Heart left ventricle (tissue), 16 donors: ENCODE measurements around the gene SLC35A1. TPM values are rescaled to one million over a fixed set of nuclear protein-coding genes. Genes with fewer than 3 reads are reported as not detected.
A peak's percentile ranks its signal among the peaks of the same experiment; 100 is the strongest.

Source experiments
- ATAC-seq, 4 donors: fragments of 200-7000 bp; cut with Tn5 transposase; one replicate each; pipeline ENCODE4 v1.9.1; 2020 to 2022; ENCODE audit warnings: moderate library complexity in 4 of 4, mild to moderate bottlenecking in 3 of 4, moderate number of reproducible peaks in 1 of 4
- DNase-seq, 5 donors: peaks; one replicate each; pipeline ENCODE4 v3.0.0-alpha.2; 2020
- H3K27ac ChIP-seq, 12 donors: fragments of 200-600 bp; sonication (generic) in 4 of 12; one replicate each; pipeline versions ENCODE4 v1.5.0 to v1.8.0; 2016 to 2022; ENCODE audit warnings: mild to moderate bottlenecking in 2 of 12
- H3K27me3 ChIP-seq, 9 donors: fragments of 200-600 bp; sonication (generic) in 2 of 9; one replicate each; pipeline versions ENCODE4 v1.5.1 to v1.8.0; 2016 to 2022; ENCODE audit warnings: mild to moderate bottlenecking in 3 of 9
- H3K36me3 ChIP-seq, 9 donors: fragments of 200-600 bp; sonication (generic) in 2 of 9; one replicate each; pipeline versions ENCODE4 v1.5.0 to v1.8.0; 2018 to 2022; ENCODE audit warnings: mild to moderate bottlenecking in 2 of 9
- H3K4me1 ChIP-seq, 12 donors: fragments of 200-600 bp; sonication (generic) in 4 of 12; one replicate each; pipeline versions ENCODE4 v1.5.0 to v1.8.0; 2016 to 2022; ENCODE audit warnings: mild to moderate bottlenecking in 3 of 12
- H3K4me3 ChIP-seq, 12 donors: fragments of 200-600 bp; sonication (generic) in 4 of 12; one replicate each; pipeline versions ENCODE4 v1.5.0 to v1.8.0; 2017 to 2022; ENCODE audit warnings: mild to moderate bottlenecking in 9 of 12, moderate library complexity in 4 of 12
- H3K9me3 ChIP-seq, 12 donors: fragments of 200-600 bp; sonication (generic) in 4 of 12; one replicate each; pipeline versions ENCODE4 v1.5.0 to v1.8.0; 2016 to 2022; ENCODE audit warnings: mild to moderate bottlenecking in 1 of 12
- CTCF ChIP-seq, 12 donors: fragments of 200-600 bp; sonication (generic) in 4 of 12; IDR thresholded peaks; one replicate each; pipeline versions ENCODE4 v1.5.0 to v1.8.0; 2018 to 2022; ENCODE audit warnings: antibody characterized with exemption in 12 of 12, mild to moderate bottlenecking in 5 of 12
- POLR2A ChIP-seq, 2 donors: fragments of 450-650 bp; IDR thresholded peaks; one replicate each; pipeline ENCODE4 v1.6.1; 2017; ENCODE audit warnings: antibody characterized with exemption in 2 of 2, mild to moderate bottlenecking in 2 of 2, moderate library complexity in 2 of 2
- WGBS, 4 donors: extraction: QIAGEN DNeasy Blood & Tissue Kit in 2 of 4; methylation state at CpG; one replicate each; pipeline versions ENCODE4 v1.1.5 to v1.1.7; 2013 to 2018; 5-methylcytosine and 5-hydroxymethylcytosine counted together
- intact Hi-C, 10 donors: fragments of 100-400 bp; cut with DNase I; formaldehyde crosslinking; loops; one replicate each; pipeline versions ENCODE4 v1.11.1 to v1.14.2; 2022
- polyA plus RNA-seq, 2 donors: library from polyadenylated mRNA; stranded (reverse); fragments of 200-250 nt; gene quantifications; one replicate each; pipeline ENCODE4 v1.2.3, GENCODE V29; 2013
- total RNA-seq, 9 donors: library from RNA; depleted of rRNA in 2 of 9; stranded (reverse); fragments of >200 nt in 2 of 9; fragmentation: NEBNext Ultra II Directional in 3 of 9; extraction: Animal tissue kit (Norgen Biotek cat#: 25700) in 3 of 9; gene quantifications; one replicate each; pipeline versions ENCODE4 v1.1.0 to v1.2.4, GENCODE V29; 2016 to 2023
- donor health status: ischemic (EF 13 %, LVEDD 7.1; RV severe dilation, severe dysfunction).
- donor health status: healthy with polysubstance abuse.
- donor health status: DM: no; HTN: yes; CAD: no.
- donor health status: DM: no; HTN: no; CAD: no.
- donor health status: ischemic (EF 25% LVEDD 6.9; RV normal size, moderate dysfunction).
- donor health status: ischemic (EF 25% LVEDD 5.7; RV mildly dilated, moderate dysfunction).
- donor health status: healthy.
- donor health status: DM: yes; HTN: yes; CAD: no.
- donor health status: ischemic (EF 35%, LVEDD 5.7; RV mildly dilated, moderate dysfunction).
- donor health status: nonischemic (EF 11% LVEDD 7.7; RV severe dilation, severe dysfunction).
- donor health status: DM: yes; HTN: yes; CAD: no.
- donor health status: PGD.
- donor health status: ischemic (EF 29% LVEDD 5.4; RV normal size, mild dysfunction).
- donor health status: nonischemic (EF 23%, LVEDD 6.1; RV moderate dilation, normal function).

SLC35A1 gene
- total and polyA plus RNA-seq, 11 donors = 6.3 to 13.9 (median 9.8) TPM

GRCh38 chr6:87494761-87495422 lies 22.1 kb downstream of the SLC35A1 start:
- no peaks in the 10 kb centered on the region for H3K27me3 ChIP-seq
- 98 to 100% (median 98%) methylated on average over 8 of the region's 8 CpGs for WGBS, 4 donors
- H3K4me3 ChIP-seq = no peak overlapping the region
- no peaks in the 10 kb centered on the region for H3K9me3 ChIP-seq
- ATAC-seq = no peak
- no peak overlapping the region for H3K27ac ChIP-seq
- TF ChIP-seq CTCF (IDR thresholded peaks at IDR 0.05) (no peak), POLR2A (IDR thresholded peaks at IDR 0.05) (no peak)
- H3K4me1 ChIP-seq = peaks cover 0 to 6% (median 0%) of the 10 kb centered on the region in 12 donors
- peaks cover 0 to 36% (median 22%) of the 10 kb centered on the region in 9 donors for H3K36me3 ChIP-seq
- intact Hi-C loops = no loop called here
- DNase-seq = no peak

GRCh38 chr6:87498048-87498447 lies 25.3 kb downstream of the SLC35A1 start:
- no peaks in the 10 kb centered on the region for H3K27me3 ChIP-seq
- peaks cover 0 to 6% (median 0%) of the 10 kb centered on the region in 12 donors for H3K4me1 ChIP-seq
- intact Hi-C loops = no loop called here
- ATAC-seq (no peak), DNase-seq (no peak)
- H3K4me3 ChIP-seq = no peak overlapping the region
- peaks cover 0 to 45% (median 32%) of the 10 kb centered on the region in 9 donors for H3K36me3 ChIP-seq
- no peaks in the 10 kb centered on the region for H3K9me3 ChIP-seq
- no peak overlapping the region for H3K27ac ChIP-seq
- TF ChIP-seq CTCF (IDR thresholded peaks at IDR 0.05) (no peak), POLR2A (IDR thresholded peaks at IDR 0.05) (no peak)

- no peak overlapping the region for H3K4me3 ChIP-seq
- no peak overlapping the region for H3K27ac ChIP-seq
- ATAC-seq (no peak), DNase-seq (no peak)
- no peaks in the 10 kb centered on the region for H3K27me3 ChIP-seq
- 85 to 94% (median 89%) methylated on average over 6 of the region's 6 CpGs for WGBS, 4 donors
- peaks cover 0 to 67% (median 47%) of the 10 kb centered on the region in 9 donors for H3K36me3 ChIP-seq
- peaks cover 0 to 12% (median 0%) of the 10 kb centered on the region in 12 donors for H3K4me1 ChIP-seq
- H3K9me3 ChIP-seq = no peaks in the 10 kb centered on the region
- intact Hi-C loops = no loop called here
- TF ChIP-seq POLR2A (IDR thresholded peaks at IDR 0.05) (no peak), CTCF (IDR thresholded peaks at IDR 0.05) (no peak)
These were observed 29.2 kb downstream of the SLC35A1 start for GRCh38 chr6:87501809-87502572.

GRCh38 chr6:87504441-87504840 lies 31.7 kb downstream of the SLC35A1 start:
- no peaks in the 10 kb centered on the region for H3K9me3 ChIP-seq
- WGBS, 4 donors = 45 to 50% (median 47%) methylated on average over 1 of the region's 1 CpG
- TF ChIP-seq CTCF (IDR thresholded peaks at IDR 0.05) (no peak), POLR2A (IDR thresholded peaks at IDR 0.05) (no peak)
- peaks cover 0 to 86% (median 72%) of the 10 kb centered on the region in 9 donors for H3K36me3 ChIP-seq
- H3K27me3 ChIP-seq = no peaks in the 10 kb centered on the region
- peaks cover 0 to 12% (median 0%) of the 10 kb centered on the region in 12 donors for H3K4me1 ChIP-seq
- H3K4me3 ChIP-seq = no peak overlapping the region
- peak overlapping the region in 1 of 12 donors; percentile 8 for H3K27ac ChIP-seq
- DNase-seq = no peak
- peak in 3 of 4 donors; percentile 14 to 37 (median 31) for ATAC-seq
- intact Hi-C loops = no loop called here
